Islet precursor cell (in vitro differentiated cells): ENCODE results near the gene ZBTB17.

Experiments
- DNase-seq: peaks from one replicate; pipeline ENCODE4 v3.0.0-alpha.2; 2018

Gene ZBTB17

DNA sequence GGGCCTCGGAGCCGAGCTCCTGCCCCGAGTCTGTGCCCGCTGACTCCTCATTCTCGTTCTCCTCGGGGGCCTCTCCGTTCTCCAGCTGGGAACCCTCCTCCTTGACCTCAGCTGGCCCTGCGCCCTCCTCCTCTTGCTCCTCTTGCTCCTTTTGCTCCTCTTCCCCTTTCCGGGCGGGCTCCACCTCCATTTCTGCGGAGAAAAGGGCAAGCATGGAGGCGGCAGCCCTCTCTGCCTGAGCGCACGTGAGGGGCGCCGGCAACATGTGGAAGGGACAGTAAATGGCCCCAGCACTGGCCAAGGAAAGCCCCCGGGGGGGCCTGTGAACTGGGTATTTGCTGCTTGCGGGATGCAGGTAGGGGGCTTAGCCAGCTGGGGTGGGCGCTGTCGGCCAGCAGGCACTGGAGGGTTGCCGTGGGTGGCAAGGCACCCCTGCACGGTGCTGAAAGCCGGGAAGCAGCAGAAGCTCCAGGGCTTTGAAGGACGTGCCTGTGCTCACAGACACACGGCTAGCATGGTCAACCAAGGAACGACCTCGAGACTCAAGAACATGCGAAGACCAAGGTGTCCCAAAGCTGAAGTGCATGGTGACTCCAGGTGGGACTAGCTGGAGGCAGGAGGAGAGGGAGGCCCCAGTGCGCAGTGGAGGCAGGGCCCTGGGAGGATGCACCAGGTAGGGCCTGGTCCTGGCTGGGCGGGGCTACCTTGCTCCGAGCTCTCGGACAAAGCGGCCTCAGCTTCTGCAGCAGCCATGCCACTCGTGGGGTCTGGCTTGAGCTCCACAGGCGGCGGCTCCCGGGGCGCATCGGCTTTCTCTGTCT is 30.7 kb downstream of the ZBTB17 start:
- no peak for DNase-seq

DNA sequence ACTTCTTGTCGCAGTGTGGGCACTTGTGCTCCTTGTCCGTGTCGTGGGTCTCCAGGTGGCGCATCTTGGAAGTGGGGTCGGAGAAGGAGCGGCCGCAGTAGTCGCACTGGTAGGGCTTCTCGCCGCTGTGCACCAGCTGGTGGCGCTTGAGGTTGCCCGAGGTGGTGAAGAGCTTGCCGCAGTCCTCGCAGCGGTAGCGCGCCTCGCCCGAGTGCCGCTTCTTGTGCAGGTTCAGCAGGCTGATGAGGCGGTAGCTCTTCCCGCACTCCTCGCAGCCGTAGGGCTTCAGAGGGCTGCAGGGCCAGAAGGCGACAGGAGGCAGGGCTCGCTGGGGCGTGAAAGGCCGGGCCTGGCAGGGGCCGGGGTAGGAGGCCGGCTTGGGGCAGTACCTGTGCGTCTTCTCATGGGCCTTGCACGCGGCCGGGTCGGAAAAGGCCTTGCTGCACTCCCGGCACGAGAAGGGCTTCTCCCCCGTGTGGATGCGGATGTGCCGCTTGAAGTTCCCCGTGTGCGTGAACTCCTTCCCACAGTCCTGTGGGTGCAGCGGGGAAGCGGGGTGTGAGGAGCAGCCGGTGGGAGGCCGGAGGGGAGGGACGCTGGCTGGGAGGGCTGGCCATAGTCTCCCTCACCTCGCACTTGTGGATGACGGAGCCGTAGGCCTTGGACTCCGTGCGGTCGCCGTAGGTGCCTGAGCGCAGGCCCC is 31.4 kb downstream of the ZBTB17 start:
- peak; percentile 49 for DNase-seq

DNA sequence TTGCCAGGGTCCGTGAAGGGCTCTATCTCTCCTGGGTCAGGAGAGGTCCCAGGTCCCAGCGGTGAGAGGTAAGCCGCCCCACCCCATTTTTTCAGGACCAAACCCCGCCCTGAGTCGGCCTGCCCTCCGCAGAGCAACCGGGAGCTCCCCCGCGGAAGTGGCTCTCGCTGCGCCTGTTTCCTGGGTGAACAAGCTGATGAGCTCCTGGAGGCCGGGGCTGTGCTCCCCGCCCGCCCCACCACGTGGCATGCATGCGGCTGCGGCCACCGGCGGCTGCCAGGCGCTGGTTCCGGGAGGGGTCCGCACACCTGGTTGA is 32.0 kb downstream of the ZBTB17 start:
- peak; percentile 55 for DNase-seq

DNA sequence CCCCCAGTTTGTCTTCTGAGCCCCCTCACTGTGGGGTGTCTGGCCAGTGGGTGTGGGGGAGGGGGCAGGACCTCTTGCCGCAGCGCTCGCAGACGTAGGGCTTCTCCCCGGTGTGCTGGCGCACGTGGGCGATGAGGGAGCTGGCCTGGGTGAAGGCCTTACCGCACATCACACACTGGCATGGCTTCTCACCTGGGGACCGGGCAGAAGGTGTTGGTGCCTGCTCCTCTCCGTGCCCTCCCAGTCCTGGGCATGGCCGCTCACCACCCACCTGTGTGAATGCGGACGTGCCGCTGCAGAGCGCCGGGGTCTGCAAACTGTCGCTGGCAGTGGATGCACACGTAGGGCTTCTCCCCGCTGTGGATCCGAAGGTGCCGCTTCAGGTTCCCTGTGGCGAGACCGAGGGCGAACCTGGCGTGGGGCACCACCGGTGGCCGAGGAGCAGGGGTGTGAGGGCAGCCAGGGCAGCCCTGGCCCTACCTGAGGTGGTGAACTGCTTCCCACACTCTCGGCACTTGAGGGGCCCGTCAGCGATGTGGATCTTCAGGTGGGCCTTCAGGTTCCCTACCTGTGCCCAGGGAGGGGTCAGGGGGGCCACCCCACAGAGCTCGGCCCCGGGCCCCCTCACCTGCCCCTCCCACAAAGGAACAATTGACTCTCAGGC is 32.4 kb downstream of the ZBTB17 start:
- peak; percentile 39 for DNase-seq

DNA sequence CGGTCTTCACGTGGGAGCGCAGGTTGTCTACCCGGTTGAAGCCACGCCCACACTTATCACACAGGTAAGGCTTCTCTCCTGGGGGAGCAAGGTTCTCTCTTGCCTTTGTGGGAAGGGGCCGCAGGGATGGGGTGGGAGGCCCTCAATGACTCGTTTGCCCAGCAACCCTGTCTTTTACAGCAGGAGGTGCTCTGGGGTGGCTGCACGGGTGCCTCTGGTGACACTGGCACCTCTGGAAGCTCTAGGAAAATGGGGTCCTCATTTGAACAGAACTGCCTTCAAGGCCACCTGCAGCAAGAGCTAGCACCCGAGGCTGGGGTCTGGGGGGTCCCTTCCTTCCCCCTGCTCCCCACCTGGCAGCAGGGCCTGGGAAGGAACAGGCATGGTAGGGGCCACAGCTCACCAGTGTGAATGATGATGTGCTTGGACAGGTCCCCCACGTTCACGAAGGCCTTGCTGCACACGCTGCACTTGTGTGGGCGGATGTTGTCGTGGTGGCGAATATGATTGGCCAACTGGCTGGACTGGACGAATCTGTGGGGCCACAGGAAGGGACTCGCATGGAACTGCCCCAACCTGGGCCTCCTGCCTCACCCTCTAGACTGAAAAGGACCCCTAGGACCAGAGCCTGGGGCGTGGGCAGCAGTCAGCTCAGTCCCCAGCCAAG is 33.1 kb downstream of the ZBTB17 start:
- peak; percentile 48 for DNase-seq

- peak; percentile 52 for DNase-seq
Observed at GRCh38 chr1:15941899-15942660, 33.8 kb downstream of the ZBTB17 start.

- peak; percentile 47 for DNase-seq
Observed at GRCh38 chr1:15941044-15941840, 34.7 kb downstream of the ZBTB17 start.

DNA sequence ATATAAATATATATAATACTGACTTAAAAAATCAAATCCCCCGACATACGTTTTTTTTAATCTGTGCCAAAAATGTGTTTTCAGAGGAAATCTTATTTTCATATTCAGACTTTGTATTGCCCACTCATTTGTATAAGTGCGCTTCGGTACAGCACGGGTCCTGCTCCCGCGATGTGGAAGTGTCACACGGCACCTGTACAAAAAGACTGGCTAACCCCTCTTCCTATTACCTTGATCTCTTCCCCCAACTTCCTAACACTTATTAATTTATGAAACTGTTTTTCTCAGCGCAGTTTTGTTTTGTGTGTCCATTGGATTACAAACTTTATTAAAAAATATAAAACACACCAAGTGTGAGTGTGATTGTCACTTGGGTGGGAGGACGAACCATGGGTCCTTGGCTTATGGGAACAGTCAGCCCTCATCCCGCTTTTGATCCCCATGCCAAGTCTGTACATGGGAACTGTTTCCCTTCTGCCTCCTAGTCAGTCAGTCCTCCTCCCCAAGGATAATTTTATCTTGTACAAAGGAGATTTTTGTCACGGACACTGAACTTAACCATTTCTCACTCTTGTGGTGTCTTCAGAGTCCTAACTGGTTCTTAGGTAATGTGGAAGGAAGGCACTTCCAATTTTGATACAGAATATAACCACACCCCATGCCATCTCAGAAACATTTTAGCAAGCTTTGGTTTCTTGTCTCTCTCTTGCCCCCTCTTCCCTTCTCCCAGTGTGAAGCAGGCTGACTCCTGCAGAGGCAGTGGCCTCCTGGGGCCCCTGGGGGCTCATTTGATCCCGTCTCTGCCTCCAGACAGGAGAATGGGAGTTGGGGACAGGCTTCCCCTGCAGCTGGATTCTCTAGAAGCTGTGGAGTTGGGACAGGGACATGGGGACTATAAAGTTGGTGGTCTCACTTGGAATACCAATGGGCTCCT is 35.5 kb downstream of the ZBTB17 start:
- DNase-seq: peak; percentile 44

DNA sequence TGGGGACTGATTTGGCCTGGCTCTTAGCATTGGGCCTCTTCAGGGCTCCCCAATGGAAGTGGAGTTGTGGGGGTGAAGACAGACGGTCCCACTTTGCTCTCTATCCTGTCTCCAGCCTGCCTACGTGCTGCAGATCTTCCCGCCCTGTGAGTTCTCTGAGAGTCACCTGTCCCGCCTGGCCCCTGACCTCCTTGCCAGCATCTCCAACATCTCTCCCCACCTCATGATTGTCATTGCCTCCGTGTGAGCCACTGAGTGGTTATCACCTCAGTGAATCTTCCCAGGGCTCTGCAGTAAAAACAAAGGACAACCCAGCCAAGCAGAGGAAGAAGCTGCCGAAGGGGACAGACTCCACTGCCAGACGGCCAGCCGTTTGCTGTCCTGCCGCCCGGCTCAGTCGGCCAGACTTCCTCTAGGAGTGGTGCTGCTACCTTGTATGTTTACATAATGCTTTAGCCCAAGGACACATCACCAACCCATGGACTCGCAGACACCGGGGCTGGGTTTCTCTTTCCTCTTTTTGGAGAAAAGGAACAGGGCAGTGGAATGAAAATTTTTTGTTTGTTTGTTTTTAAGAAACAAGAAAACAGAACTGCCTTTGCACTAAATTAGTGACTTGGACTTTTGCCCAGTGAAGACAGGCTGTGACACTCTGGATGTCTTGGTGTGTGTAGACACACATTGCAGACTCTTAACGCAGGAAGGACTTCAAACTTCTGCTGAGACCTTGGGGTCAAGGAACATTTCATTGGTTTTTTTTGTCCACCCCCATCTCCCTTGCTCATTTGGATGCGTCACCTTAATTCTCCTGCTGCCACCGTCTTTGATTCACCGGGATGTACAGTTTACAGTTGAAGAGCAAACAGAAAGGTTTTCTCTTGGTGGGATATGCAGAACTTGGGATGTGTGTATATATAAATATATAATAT is 36.5 kb downstream of the ZBTB17 start:
- DNase-seq: peak; percentile 90

DNA sequence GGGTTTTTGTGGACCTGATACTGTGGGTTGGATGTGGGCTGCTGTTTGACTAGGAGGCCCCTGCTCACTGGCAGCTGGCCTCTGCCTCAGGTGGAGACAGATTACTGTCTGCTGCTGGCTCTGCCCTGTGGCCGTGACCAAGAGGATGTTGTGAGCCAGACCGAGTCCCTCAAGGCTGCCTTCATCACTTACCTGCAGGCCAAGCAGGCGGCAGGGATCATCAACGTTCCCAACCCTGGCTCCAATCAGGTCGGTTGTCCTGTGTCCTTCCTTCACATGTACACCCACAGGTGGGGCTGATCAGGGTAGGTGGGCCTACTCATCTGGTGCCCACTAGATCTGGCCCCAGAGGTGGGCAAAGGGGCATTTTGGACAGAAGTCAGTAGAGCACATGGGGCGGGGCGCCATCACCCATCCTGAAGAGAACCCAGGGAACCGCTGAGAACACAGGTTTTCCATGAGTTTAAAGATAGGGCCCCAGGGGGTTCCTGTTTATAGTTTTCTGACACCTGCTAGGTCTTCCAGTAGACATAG is 37.2 kb downstream of the ZBTB17 start:
- DNase-seq: peak; percentile 53

DNA sequence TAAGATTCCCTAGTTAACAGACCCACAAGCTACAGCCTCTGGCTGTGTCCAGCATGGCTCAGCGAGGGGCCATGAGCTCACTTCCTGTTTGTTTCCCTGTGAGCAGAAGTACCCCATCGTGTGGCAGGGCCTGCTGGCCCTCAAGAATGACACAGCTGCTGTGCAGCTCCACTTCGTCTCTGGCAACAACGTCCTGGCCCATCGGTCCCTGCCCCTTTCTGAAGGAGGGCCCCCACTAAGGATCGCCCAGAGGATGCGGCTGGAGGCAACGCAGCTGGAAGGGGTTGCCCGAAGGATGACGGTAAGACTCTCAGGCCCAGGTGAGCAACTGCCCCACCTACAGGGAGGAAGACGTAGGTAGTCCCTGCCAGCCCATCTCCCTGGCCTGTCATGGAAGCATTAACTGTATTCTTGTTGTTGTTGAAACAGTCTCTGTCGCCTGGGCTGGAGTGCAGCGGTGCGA is 38.2 kb downstream of the ZBTB17 start:
- peak; percentile 63 for DNase-seq

GRCh38 chr1:15937146-15937545 is 38.8 kb downstream of the ZBTB17 start:
- DNase-seq: peak; percentile 51

GRCh38 chr1:15936025-15936424 is 39.9 kb downstream of the ZBTB17 start:
- DNase-seq: peak; percentile 47

DNA sequence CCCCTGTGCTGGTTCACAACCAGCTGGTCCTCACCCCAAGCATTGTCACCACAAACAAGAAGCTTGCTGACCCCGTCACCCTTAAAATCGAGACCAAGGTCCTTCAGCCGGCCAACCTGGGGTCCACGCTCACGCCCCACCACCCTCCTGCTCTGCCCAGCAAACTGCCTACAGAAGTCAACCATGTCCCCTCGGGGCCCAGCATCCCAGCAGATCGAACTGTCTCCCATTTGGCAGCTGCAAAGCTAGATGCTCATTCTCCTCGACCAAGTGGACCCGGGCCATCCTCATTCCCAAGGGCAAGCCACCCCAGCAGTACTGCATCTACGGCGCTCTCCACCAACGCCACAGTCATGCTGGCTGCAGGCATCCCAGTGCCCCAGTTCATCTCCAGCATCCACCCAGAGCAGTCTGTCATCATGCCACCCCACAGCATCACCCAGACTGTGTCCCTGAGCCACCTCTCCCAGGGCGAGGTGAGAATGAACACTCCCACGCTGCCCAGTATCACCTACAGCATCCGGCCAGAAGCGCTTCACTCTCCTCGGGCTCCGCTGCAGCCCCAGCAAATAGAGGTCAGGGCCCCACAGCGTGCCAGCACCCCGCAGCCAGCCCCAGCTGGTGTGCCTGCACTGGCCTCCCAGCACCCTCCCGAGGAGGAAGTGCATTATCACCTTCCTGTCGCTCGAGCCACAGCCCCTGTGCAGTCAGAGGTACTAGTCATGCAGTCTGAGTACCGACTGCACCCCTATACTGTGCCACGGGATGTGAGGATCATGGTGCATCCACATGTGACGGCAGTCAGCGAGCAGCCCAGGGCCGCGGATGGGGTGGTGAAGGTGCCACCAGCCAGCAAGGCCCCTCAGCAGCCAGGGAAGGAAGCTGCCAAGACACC is 40.6 kb downstream of the ZBTB17 start:
- peak; percentile 48 for DNase-seq

GRCh38 chr1:15934211-15935055 is 41.5 kb downstream of the ZBTB17 start:
- DNase-seq: peak; percentile 47

- no peak for DNase-seq
Observed at GRCh38 chr1:15933684-15934083, 42.2 kb downstream of the ZBTB17 start.

DNA sequence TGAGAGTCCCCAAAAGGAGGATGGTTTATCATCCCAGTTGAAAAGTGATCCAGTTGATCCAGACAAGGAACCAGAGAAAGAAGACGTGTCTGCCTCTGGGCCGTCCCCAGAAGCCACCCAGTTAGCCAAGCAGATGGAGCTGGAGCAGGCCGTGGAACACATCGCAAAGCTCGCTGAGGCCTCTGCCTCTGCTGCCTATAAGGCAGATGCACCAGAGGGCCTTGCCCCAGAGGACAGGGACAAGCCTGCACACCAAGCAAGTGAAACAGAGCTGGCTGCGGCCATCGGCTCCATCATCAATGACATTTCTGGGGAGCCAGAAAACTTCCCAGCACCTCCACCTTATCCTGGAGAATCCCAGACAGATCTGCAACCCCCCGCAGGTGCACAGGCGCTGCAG is 43.3 kb downstream of the ZBTB17 start:
- DNase-seq: no peak
